ENCODE measurements around the gene TRIM17.

The TRIM17 gene

DNA sequence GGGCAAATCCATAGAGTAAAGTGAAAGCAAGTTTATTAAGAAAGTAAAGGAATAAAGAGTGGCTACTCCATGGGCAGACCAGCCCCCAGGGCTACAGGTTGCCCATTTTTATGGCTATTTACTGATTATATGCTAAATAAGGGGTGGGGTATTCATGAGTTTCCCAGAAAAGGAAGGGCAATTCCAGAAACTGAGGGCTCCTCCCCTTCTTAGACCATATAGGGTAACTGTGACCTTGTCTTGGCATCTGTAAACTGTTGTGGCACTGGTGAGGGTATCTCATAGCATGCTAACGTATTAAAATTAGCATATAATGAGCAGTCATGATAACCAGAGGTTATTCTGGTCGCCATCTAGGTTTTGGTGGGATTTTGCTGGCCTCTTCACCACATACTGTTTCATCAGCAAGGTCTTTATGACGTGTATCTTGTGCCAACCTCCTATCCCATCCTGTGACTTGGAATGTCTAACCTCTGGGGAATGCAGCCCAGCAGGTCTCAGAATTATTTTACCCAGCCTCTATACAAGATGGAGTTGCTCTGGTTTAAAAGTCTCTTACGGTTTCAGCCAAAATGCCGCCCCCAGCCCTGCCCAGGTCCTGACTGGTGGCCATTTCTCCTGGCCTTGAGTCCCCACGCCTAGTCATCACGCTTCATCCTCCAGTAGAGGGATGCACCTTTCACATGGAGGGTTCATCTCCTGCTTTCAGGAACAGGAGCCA, 982 bp upstream of the TRIM17 start:
- no peak for DNase-seq (ENCODE audit: low read depth in 3 of 3, low spot score in 1 of 3)

DNA sequence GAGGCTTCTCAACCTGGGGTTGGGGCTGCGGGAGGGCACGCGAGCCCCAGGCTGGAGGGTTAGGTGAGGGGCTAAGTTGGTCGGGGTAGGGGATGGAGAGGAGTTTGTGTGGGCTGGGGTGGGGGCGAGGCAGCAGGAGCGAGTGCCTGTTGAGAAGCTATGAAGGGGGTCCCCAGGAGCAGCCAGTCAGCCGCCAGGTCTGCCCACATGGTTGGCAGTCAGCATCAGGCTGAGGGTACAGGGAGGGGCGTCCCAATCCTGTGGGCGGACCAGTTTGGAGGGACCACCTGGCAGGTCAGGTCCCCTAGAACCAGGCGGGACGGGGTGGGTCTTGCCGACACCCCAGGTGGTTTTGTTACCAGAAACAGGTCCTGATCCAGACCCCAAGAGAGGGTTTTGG, 400 bp upstream of the TRIM17 start:
- no peak for DNase-seq (ENCODE audit: low read depth in 3 of 3, low spot score in 1 of 3)

DNA sequence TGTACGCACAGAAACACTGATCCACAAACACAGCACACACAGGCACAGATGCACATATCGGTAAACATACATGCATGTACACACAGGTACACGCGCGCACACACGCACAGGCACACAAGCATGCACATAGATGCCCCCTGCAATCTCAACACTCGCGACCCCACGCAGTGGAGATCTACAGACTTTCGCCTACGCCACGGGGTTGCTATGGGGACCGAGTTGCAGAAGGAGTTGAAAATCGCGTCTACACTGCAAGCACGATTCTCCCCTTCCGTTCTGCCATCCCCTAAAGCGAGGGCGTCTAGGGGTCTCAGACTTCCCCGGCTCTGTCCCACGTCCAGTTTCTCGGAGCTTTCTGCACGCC, 826 bp downstream of the TRIM17 start:
- DNase-seq (ENCODE audit: low read depth in 3 of 3, low spot score in 1 of 3): no peak

DNA sequence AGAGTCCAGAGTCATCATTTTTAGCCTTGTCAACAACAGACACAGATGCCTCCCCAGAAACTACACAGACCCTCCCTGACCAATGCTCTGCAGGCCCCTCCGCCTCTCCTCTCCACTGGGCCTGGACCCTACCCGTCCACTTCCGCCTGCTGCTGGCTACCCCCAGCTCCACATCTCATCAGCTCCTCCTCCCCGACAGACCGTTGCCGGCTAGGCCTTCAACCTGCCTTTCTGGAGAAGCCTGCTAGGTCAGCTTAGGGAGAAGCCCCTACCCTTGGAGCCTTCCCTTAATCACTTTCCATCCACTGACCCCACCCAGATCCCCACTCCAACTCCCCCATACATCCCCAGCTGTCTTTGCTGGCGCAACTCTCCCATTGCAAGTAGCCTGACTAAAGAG, 1.4 kb downstream of the TRIM17 start:
- no peak for DNase-seq (ENCODE audit: low read depth in 3 of 3, low spot score in 1 of 3)

DNA sequence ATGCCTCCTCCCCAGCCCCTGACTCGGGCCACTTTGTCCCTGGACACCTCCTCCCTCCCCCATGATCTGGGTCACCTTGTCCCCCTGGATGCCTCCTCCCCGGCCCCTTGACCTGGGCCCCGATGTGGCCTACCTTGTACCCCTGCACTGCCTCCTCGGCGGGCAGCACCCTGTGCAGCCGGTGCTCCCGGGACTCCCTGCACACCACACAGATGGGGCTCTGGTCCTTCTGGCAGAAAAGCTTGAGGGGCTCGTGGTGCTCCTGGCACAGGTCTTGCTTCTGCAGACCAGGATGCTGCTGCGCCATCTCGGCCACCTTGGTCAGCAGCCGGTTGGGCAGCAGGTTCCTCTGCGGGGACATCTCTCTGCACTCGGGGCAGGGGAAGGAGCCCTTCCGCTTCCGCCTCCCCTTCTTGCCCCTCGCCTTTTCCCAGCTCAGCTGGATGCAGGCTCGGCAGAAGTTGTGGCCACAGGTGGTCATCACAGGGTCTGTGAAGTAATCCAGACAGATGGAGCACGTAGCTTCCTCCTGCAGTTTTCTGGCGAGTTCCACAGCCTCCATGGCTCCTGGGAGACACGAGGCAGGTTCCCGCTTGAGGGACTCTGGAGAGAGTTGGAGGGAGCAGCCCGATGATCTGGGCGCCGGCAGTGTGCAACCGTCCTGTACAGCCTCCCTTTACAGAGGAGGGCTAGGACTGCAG, 2.0 kb downstream of the TRIM17 start:
- no peak for DNase-seq (ENCODE audit: low read depth in 3 of 3, low spot score in 1 of 3)

DNA sequence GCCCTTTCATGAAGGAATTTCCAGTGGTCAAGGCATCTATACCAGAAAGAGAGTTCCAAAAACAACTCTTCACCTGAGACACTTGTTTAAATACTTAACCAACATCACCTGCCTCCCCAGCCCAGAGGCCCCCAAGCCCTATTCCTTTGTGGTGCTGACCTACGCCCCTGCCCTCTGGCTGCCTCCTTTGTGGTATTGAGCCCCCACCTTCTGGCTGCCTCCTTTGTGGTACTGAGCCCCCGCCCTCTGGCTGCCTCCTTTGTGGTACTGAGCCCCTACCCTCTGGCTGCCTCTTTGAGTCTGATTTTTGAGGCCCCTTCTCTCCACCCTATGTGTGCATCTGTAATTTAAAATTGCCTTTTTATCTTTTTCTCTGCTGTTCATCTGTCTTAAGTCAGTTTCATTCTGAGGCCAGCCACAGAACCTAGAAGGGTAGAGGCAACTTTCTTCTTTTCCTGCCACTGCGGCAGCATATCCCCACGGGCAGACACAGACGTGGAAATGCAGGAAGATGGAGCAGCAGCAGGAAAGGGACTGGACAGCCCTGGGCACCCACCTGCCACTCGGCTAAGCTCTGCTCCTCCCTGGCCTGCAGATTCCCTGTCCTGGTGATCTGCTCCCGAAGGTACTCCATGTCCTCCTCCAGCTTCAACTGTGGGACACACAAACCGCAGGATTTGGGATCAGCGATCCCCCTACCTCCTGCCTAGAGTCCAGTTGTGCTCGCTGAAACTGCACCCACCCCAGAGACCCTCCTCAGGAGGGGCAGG, 3.2 kb downstream of the TRIM17 start:
- no peak for DNase-seq (ENCODE audit: low read depth in 3 of 3, low spot score in 1 of 3)

DNA sequence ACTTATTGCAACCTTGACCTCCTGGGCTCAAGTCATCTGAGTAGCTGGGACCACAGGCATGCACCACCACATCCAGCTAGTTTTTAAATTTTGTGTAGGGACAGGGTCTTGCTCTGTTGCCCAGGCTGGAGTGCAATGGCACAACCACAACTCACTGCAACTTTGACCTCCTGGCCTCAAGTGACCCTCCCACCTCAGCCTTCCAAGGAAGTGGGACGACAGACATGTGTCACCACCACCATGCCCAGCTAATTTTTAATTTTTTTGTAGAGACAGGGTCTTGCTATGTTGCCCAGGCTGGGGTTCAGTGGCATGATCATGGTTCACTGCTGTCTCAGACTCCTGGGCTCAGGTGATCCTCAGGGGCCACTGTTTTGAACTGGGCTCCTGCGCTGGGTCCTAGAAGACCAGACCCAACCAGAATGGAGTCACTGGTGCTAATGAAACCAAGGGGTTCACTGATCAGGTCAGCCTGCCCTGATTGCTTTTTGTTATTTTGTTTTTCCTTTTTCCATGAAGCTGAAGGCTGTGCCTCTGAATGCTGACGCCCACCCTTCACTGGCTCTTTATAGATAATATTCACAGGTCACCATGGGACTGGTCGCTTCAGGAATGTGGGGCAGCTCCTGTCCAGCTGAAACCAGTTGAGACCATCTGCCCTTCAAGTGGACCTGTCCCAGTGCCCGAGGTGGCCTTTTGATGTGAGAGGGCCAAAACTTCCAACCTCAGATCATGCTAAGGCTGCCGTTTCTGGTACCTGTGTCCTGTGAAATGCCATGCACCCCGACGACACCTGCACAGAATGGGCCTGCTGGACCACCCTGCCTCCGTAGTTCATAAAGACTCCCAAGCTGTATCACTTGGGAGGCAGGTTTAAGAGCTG, 4.9 kb downstream of the TRIM17 start:
- DNase-seq (ENCODE audit: low read depth in 3 of 3, low spot score in 1 of 3): no peak

DNA sequence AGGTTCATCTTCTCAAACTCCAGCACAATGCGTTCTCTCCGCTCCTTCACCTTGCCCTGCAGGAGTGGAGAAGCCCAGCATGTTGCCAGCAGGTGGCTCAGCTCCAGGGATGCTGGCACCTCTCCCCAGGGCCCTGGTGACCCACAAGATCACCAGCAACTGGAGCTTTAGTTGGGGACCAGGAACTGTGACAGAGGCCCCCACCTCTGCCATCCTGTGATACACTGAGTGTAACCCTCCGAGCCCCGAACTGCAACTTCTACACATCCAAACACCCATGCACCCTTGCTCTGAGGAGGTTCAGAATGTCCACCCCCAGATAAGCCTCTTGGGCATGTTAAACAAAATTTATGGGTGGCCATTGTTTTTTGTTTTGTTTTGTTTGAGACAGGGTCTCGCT, 5.5 kb downstream of the TRIM17 start:
- DNase-seq (ENCODE audit: low read depth in 3 of 3, low spot score in 1 of 3): no peak

DNA sequence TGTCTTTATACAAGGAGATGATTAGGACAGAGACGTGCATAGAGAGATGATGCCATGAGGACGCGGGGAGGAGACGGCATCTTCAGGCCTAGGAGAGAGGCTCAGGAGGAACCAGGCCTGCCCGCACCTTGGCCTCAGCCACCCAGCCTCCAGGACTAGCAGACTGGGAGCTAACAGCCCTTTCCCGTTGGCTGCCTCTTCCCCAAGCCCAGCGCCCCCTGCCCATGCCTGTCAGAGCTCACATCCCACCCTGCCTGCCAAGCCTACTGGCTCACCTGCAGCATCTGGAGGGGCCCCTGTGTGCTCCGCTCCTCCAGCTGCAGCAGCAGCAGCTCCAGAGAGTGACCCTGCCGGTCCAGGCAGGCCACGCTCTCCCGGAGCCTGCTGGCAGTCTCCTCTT, 6.0 kb downstream of the TRIM17 start:
- no peak for DNase-seq (ENCODE audit: low read depth in 3 of 3, low spot score in 1 of 3)

DNA sequence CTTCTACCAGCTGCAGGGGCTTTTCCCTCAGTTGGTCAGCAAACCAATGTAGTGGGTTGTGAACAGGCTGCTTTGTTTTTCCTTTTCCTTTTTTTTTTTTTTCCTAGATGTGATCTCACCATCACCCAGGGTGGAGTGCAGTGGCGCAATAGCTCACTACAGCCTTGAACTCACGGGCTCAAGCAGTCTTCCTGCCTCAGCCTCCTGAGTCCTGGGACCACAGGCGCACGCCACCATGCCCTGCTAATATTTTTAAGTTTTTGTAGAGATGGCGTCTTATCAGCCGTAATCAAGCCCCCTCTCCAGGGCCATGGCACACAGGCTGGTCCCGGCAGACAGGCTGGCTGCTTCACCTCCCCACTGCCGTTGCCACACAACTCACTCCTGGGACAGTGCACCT, 6.6 kb downstream of the TRIM17 start:
- DNase-seq (ENCODE audit: low read depth in 3 of 3, low spot score in 1 of 3): no peak

DNA sequence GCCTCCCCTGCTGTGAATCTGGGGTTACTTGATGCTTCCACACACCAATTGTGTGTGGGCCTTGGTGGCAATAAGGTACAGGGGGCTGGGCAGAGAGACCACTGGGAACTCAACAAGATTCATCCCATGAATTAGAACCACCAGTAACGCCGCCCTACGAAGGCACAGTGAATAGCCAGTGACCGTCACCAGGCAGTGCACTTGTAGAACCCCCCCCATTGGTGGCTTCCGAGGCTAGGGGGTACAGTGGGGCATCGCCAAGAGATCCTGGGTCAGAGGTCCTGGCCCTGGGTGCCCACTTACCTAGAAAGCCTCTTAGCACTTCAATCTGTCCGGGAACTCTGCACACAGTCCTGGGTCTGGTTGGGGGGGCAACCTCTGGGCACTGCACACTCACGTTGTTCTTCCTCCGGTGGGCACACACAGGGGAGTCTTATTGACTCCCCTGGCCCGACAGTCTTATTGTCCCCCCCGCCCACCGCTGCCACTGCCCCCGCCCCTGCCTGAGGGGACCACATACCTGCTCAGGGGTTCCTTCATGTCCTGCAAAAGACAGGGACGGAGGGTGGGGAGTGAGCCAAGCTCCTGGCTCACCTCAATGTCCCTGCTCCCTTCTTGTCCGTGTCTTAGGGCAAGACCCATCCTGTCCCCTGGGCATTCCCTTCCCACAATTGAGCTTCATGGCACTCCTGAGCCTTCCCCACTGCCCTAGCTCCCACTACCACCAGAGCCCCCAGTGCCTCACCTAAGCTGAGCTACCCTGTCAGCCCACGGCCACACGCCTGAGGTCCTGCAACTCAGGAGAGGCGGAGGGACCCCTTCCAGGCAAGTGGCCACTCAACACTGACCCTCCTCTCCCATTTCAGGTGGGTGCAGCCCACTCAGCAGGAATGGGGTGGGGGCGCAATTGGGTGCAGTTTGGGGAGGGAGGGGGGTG, 7.5 kb downstream of the TRIM17 start:
- DNase-seq (ENCODE audit: low read depth in 3 of 3, low spot score in 1 of 3): no peak

DNA sequence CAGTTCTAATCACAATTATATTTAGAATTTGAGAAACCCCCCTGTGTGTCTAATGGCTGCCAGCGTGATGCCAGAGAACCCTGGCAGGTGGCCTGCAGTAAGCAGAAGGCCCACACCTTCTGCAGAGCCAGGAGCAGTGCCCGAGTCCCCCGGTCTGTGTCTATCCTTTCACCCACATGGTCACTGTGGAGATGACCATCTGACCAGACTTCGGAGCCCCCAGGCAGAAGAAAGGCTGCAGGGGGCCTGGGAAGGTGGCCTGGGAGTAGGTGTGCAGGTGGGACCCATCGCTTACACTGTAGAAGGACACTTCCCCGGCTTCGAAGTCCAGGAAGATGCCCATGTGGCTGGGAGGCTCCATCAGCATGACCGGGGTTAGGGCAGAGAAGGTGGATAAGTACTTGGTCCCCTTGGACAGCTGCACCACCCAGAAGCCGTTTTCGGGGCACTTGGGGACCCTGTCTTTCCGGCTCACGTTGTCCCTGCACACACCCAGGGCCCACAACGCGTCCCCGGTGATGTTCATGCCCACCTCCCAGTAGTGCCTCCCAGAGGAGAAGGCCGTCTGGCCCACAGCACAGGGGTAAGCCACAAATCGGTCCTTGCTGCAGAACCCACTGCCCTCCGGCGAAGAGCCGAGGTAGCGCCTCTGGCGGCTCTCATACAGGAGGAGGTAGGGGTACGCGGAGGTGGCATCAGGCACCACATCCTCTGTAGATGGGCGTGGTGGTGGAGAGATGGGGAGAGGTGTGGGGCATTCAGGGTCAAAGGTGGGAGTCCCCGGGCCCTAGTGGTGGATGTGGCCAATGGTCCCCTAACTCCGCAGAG, 8.4 kb downstream of the TRIM17 start:
- DNase-seq (ENCODE audit: low read depth in 3 of 3, low spot score in 1 of 3): no peak

DNA sequence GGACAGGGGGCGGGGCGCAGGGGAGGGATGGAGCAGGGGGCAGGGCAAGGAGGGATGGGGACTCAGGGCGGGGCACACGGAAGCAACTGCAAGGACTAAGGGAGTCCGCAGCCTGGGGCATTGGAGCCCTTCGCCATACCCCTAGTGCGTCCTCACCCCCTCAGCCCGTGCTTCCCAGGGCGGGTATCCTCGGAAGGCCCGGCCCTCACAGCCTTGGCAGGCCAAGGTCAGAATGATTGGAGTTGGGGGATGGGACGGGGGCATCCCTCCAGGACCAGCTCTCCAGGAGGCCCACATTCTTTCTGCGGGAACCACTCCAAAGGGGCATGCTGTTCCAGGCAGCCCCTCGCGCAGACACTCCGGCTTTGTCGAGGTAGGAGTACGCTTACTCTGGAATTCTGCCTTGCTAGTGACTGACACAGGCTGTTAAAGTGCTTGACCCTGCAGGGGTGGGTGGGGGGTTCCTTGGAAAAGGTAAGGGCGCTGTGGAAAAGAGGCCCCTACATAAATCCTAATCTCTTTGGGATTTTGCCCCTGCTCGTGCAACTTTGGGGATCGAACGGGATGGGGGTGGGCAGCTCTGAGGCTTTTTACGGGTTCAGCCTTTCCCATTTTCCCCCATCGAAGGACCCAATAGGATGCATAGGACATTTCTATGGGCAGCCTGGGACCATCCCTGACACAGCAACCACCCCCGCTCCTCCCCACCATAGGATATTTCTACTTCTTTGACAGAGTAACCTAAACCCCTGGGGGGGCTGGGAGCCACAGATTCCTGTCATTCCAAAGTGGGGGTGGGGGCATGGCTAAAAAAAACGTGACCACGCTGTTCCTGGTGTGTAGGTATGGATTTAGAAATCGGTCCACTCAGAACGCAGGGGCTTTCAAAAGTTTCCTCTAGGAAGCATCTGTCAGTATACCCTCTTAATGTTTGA, 9.3 kb downstream of the TRIM17 start:
- DNase-seq (ENCODE audit: low read depth in 3 of 3, low spot score in 1 of 3): no peak

DNA sequence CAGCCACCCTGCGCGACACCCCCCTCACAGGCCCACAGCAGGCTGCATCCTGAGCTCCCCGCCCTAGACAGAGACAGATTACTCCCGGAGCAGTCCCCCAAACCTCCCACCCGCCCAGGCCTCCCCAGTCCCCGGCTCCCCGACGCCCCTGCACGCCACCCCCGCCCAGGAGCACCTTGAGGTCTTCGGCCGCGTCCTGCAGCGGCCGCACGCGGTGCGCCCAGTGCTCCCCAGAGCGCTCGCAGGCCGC, 10.8 kb downstream of the TRIM17 start:
- no peak for DNase-seq (ENCODE audit: low read depth in 3 of 3, low spot score in 1 of 3)

DNA sequence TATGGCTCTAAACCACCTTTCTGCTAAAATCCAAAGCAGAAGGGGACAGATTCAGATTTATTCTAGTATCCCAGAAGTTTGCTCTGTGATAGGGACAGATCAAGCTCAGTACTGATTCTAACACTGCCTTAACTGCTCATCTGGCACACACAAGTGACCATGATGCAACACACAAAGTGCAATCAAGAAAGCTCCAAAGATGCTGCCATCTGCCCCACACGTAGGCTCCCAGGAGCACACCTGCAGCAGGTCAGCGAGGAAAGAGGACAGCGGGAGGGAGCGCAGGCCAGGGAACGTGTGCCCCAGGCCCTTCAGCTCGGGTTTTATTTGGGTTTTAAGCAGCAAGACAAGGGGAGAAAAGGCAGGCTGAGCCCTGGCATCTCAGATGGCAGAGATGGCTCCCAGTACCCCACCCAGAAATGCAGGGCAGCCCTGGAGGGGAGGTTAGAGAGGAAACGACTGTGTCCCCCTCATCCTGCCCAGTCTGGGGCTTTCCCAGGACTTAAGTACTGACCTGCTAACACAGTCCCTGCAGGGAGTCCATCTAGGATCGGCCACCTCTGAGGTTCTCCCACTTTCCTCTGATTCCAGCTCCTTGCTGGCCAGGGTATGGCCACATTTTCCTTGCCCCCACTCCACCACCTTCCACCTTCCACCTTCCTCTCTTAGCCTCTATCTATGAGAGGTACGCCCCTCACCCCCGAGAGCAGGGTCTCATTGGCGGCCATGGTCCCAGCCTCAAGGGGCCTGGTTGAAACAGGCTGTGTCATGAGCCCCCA, 11.3 kb downstream of the TRIM17 start:
- no peak for DNase-seq (ENCODE audit: low read depth in 3 of 3, low spot score in 1 of 3)

DNA sequence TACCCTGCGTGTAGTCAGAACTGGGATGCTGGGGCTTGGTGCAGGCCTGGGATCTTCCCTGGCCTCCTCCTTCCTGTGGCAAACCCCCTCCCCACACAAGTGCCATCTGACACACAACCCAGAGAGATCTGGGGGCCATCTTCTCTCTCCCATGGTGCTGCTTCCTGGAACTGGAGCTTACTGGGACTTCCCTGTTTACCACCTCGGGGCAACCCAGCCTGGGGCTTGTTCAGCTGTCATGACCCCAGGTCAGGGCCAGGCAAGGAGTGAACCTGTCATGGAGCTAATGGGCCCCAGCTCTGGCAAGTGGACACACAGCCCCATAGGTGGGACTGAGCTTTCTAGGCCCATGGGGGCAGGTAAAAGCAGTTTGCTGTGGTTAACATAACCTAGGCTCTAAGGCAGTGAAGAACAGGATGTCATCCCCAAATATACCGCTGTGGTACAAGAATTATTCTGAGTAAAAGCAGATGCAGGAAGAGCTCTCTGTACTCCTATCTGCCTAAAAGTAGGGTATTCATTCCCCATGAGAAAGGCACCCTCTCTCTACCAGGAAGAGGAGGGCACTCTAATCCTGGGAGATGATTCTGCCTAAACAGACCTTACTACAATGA, 12.4 kb downstream of the TRIM17 start:
- no peak for DNase-seq (ENCODE audit: low read depth in 3 of 3, low spot score in 1 of 3)

DNA sequence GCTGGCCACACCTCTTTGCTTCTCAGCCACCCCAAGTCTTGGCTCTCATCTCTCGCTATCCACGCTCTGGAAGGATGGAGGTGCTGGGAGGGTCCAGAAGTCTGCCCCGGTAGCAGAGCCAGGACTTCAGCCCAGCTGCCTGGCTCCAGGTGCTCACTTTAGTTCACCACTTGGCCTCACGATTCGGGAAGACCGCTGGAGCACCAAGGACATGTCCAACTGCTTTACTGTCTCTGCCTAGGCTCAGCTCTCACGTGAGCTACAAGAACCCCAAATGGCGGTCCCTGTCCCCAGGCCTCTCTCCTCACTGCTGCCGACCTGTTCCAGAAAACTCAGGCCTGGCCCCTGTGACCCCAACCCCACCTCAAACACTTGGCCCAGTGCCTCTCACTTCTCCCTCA, 13.4 kb downstream of the TRIM17 start:
- no peak for DNase-seq (ENCODE audit: low read depth in 3 of 3, low spot score in 1 of 3)

Data from stimulated activated CD4-positive, alpha-beta T cell treated with anti-CD3 and anti-CD28 coated beads, TNF-alpha, amount 100 ng/mL, for 1 hour (primary cell).